ENCODE measurements around the gene DPF3. TPM values are rescaled to one million over a fixed set of nuclear protein-coding genes. Genes with fewer than 3 reads are reported as not detected.

The DPF3 gene
- total RNA-seq, 1 experiment from 2014 or later: not detected

- Histone ChIP-seq H3K27ac (ENCODE audit: low read length) (no peak overlapping the region), H3K36me3 (ENCODE audit: control insufficient read depth, insufficient read depth, low read length) (peaks cover 3% of the 10 kb centered on the region; the same call in 1 of the 2 replicates), H3K9me3 (ENCODE audit: control insufficient read depth, insufficient read depth, low read depth, low read length) (no peaks in the 10 kb centered on the region), H3K27me3 (ENCODE audit: control insufficient read depth, insufficient read depth, low read length) (peaks cover 30% of the 10 kb centered on the region), H3K4me3 (ENCODE audit: low read depth in 2 of 2, low read length in 2 of 2) (peak overlapping the region; percentile 55 to 67), H3K4me1 (ENCODE audit: control insufficient read depth, insufficient read depth, low read length) (peaks cover 7% of the 10 kb centered on the region; the same call in 1 of the 2 replicates)
- ATAC-seq (no peak), DNase-seq (ENCODE audit: low read depth, low spot score) (no peak)
- ChIA-PET POLR2A (interaction anchor here (1.2 kb wide), 1 partner anchor 26 kb away, joined by 11 read pairs; no protein-coding TSS in a partner anchor), CTCF (interaction anchor here (0.6 kb wide), 2 partner anchors 9 to 12 kb away, joined by 4 to 5 read pairs; no protein-coding TSS in a partner anchor)
- BruUV-seq (replicated peaks): no TSS peak
- in situ Hi-C loops (cut with HindIII; ENCODE audit: low pct_unique_long_range_greater_than_20kb, low sequenced_read_pairs) (no loop called here), intact Hi-C loops (cut with micrococcal nuclease; ENCODE audit: unreplicated experiment) (no loop called here)
- TF ChIP-seq CTCF (IDR thresholded peaks at IDR 0.05) (no peak), REST (IDR thresholded peaks at IDR 0.05; ENCODE audit: insufficient read depth in 1 of 2, low read depth in 2 of 2, low read length in 1 of 2) (no peak), TCF7L2 (IDR thresholded peaks at IDR 0.05; ENCODE audit: low read depth, low read length) (no peak), POLR2AphosphoS5 (IDR thresholded peaks at IDR 0.05; ENCODE audit: low read depth, low read length) (no peak), SIN3A (IDR thresholded peaks at IDR 0.05; ENCODE audit: borderline replicate concordance, insufficient read depth, low read depth, low read length) (no peak)
Observed at GRCh38 chr14:72891666-72892102, 2.2 kb downstream of the DPF3 start.

- CTCF ChIA-PET: no interaction called here
- H3K27me3 ChIP-seq (ENCODE audit: control insufficient read depth, insufficient read depth, low read length): peaks cover 16% of the 10 kb centered on the region
- in situ Hi-C loops (cut with HindIII; ENCODE audit: low pct_unique_long_range_greater_than_20kb, low sequenced_read_pairs): no loop called here
- BruUV-seq (replicated peaks): no TSS peak
- TF ChIP-seq SIN3A (IDR thresholded peaks at IDR 0.05; ENCODE audit: borderline replicate concordance, insufficient read depth, low read depth, low read length): no peak
- no peak for TF ChIP-seq TCF7L2 (IDR thresholded peaks at IDR 0.05; ENCODE audit: low read depth, low read length)
- no peak for TF ChIP-seq CTCF (IDR thresholded peaks at IDR 0.05)
- TF ChIP-seq POLR2AphosphoS5 (IDR thresholded peaks at IDR 0.05; ENCODE audit: low read depth, low read length): no peak
- TF ChIP-seq REST (IDR thresholded peaks at IDR 0.05; ENCODE audit: insufficient read depth in 1 of 2, low read depth in 2 of 2, low read length in 1 of 2): no peak
- H3K9me3 ChIP-seq (ENCODE audit: control insufficient read depth, insufficient read depth, low read depth, low read length): no peaks in the 10 kb centered on the region
- peaks cover 2% of the 10 kb centered on the region; the same call in 1 of the 2 replicates for H3K36me3 ChIP-seq (ENCODE audit: control insufficient read depth, insufficient read depth, low read length)
- ATAC-seq (no peak), DNase-seq (ENCODE audit: low read depth, low spot score) (no peak)
- POLR2A ChIA-PET: no interaction called here
- no peaks in the 10 kb centered on the region for H3K4me1 ChIP-seq (ENCODE audit: control insufficient read depth, insufficient read depth, low read length)
- H3K27ac ChIP-seq (ENCODE audit: low read length): no peak overlapping the region
- intact Hi-C loops (cut with micrococcal nuclease; ENCODE audit: unreplicated experiment): no loop called here
- no peak overlapping the region for H3K4me3 ChIP-seq (ENCODE audit: low read depth in 2 of 2, low read length in 2 of 2)
Observed at GRCh38 chr14:72889366-72889765, 4.5 kb downstream of the DPF3 start.
